Limb (tissue), 2 donors: ENCODE data around the gene AFF3.

Source experiments
- DNase-seq, 2 donors: peaks; one replicate each; pipeline ENCODE4 v3.0.0-alpha.2; 2016; ENCODE audit errors: extremely low spot score in 2 of 2

AFF3 gene

DNA sequence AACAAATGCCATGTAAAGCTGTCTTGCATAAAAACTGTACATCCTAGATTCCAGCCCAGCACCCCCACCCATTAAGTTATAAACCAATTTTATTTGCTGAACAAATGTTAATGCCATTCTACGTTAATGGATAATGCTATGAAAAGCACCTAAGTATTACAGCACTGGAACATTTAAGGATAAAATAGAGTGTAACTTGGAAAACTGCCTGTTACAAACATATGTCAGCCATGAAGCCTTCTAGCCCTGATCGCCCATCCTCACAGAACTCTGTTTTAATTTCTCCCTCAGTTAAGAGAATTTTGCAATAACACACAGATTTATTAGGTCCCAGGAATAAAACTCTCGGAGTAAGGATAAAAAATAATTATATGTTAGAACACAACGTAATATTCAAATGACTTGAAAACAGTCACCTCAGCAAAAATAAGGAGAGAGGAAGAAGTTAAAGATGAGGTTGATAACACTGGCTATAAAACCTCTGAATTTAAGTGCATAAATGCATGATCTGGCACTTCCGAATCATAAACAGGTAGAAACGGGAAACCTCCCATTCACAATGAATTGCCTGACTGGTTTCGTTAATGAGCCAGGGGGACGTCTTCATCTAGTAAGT, 308.7 kb downstream of the AFF3 start:
- no peak for DNase-seq

DNA sequence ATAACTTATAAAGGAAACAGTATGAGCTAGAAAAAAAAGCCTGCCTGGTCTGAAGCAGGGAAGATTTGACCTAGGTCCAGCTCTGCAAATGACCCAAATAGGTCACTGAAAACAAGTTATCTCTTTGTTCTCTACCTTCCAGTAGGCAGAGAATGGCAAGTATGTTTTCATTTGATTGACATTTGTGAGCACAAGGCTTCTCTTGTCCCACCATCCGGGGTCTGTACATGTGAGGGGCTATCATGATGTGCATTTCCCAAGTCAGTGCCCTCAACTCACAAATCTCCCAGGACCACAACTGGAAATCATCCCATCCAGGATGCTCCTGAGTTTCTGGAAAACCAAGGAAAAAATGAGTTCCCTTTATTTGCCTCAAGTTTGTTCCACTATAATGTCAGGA, 309.5 kb downstream of the AFF3 start:
- no peak for DNase-seq

DNA sequence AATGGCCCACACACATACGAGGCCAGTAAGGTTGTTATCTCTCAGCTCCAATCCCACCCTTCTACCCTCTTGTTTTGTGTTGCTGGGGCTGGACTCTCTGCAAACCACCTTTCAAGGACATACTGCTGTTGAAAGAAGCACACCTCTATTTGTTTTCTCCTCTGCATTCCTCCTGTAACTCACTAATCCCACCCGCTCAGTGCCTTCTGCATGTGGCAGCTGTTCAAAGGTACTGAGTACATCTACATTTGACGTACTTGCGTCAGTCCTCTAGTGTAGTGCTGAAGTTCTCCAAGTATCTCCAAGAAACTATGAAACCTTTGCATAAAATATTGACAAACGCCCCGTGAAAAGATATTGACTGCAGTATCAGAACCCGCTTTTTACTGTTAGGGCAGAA, 310.6 kb downstream of the AFF3 start:
- DNase-seq, result no peak

DNA sequence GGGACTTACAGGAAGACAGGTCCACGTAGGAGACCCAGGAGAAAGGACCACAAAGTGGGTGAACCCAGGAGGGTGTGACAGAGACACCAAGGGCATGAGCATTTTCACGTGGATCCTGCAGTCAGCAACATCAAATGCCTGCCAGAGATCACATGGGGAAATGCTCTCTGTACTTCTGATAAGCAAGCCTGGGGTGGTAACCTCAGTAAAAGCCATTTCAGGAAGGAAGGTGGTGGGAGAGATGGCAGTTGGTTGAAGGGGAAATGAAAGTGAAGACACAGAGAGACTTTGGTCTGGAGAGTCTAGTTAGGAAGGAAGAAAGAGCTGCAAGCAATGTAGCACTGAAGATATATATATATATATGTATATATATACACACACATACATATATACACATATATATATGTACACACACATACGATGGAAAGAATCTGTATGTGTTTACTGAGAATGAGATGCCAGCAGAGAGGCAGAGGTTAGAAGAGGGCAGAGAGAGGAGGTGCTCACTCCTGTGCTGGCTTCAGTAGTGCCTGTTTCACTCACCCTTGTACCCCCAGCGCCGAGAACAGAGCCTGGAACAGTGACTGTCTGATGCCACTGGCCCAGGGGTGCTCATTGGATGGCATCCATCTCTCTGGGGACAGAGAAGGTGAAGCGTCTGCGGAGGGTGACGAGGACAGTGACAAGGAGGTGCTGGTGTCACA, 314.9 kb downstream of the AFF3 start:
- no peak for DNase-seq

DNA sequence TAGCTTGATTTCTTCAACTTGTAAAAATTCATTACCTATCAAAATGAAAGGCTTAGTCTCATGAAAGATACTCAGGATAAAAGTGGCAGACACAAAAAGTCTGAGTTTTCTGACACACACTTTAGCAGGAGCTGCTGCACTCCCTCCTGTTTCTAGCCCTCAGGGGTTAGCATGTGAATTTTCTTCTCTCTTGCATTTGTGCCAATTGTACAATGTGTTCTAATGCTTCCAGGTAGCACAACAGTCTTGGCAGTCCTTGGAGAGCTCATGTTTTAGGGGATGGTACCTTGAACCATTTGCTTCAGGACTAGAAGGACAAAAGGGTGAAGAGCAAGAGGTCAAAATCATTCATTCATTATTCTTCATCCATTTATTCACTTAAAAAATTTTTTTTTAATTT, 316.8 kb downstream of the AFF3 start:
- DNase-seq, result no peak

DNA sequence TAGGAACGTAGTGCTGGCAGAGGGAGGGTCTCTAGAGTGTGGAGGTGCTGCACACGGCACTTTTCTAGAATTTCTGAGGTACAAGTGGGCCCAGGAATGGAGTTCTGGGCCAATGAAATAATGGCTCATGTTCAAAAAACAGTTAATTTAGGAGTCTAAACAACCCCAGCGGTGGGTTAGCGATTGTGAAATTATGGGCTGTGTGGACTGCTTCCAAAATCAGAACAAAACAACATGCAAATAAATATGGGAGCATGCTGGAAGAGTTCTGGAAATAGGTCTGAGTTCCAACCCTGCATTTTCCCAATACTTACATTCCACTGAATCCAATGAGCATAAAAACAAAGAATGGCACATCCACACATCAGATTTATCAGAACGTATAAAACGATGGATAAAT, 317.6 kb downstream of the AFF3 start:
- no peak for DNase-seq

DNA sequence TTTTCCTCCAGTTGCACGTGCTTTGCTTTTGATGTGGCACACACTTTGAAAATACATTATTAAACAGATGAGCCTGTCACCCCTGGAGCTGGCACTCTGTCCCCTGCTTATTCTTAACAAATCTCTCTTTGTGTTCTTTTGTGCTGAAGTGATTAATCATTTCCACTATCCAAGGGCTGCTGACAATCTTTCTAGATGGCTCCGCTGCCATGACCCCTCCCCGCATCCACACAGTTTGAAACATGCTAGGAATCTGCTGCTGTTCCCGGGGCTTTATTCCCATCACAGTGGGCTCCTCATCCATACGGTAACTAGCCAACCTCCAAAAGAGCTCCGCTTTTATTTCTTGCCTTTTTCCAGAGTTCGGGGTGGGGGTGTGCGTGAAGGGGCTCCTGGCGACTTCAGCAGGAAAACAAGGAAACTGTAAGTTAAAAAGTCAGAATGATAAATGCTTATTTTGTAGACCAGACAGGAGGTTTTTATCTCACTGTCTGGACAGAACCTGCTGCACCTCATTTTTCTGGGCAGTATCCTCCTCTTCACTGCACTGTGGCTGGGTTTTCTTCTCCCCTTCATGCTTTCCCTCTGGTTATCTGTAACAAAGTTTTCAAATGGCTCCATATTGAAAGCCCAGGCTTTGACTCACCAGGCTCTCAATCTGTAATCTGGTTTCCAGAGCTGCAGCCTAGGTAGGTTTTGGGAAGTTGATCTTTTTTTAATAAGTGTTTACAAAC, 319.7 kb downstream of the AFF3 start:
- no peak for DNase-seq

DNA sequence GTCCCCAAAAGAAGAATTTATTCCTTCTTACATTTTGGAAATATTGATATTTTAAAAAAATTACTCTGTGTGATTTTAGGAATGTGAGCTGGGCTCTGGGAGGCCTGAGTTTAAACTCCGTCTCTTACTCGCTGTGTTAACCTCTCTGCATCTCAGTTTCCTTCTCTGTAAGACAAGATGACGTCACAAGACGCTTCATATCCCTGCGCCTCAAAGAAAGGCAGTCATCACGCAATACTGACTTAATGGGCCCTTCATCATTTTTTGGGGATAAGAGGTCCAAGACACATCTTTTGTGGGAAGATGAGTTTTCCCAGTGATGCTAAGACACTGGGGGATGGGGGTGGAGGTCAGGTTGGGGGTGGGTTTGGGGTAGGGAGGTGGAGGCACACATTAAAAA, 320.4 kb downstream of the AFF3 start:
- no peak for DNase-seq

DNA sequence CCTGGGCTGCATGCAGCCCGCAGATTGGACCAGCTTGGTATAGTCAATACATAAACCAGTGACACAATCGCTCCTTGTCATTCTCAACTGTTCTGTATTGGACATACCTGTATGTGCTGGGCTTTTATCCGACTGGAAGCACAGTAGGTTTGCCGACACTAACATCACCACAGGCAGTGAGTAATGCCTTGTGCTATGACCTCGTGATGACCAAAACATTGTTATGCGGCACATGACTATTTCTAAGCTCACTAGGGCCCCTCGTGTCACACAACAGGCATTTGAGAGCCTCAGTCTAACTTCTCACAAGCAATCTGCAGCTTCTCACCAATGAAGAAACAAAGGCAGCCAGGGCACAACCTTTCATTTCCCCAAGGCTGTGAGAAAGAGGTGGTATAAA, 320.8 kb downstream of the AFF3 start:
- no peak for DNase-seq

DNA sequence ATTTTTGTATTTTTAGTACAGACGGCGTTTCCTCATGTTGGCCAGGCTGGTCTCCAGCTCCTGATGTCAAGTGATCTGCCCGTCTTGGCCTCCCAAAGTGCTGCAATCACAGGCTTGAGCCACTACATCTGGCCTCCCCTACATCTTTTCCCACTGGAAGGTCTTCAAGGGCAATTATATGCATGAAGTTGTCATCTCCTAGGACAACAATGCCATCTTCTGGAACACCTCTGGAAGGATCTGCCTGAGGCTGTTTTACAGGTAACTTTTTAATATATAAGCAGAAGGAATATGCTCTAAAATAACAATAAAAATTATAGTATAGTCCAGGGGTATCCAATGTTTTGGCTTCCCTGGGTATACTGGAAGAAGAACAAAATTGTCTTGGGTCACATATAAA, 321.4 kb downstream of the AFF3 start:
- no peak for DNase-seq

DNA sequence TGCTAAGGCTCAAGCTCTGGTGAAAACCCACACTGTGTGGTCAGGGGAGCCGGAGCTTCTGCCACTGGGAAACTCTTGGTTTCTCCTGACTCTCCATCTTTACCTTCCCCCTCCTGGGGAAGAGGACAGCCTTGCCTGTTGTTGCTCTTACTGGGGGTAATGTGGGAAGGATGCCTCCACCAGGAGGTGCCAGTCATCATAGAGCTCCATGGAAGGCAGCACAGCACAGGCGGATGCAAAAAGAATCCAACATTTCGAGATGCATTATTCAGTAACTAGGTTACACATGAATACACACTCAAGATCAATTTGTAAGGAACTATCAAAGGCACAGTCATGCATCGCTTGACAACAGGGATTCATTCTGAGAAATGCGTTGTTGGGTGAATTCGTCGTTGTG, 322.6 kb downstream of the AFF3 start:
- no peak for DNase-seq

DNA sequence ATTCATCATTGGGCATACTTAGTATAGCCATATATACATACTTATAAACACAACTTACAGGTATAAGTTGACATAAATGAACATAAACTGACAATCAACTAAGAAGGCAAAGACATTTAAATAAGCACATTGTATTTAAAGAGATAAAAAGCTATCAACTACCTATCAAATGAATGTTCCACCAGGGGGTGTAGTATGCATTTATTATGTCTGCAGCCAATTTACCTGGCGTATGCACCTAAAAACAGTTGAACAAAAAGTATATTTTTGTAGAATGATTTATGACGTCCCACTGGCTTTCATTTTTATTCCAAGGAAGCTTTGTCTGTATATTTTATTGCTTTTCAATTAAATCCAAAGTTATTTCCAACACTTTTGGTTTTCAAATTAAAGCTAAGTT, 323.5 kb downstream of the AFF3 start:
- no peak for DNase-seq

DNA sequence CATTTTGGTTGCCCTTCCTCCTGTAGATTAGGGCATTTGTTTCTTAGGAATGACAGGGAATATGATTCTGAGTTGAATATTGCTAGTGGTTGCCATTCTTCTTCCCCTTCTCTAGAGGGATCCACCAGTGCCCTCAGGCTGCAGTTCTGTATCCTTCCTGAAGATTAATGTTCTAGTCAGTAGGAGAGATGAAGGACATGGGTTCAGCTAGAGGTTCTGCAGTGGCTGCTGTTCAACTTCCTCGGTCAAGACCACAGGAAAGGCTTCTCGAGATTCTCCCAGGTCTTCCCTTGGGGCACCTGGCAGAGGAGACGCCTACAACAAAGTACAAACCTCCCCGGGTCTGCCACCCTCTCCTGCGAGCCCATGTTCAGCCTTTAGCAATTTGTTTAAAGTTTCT, 325.5 kb downstream of the AFF3 start:
- no peak for DNase-seq

DNA sequence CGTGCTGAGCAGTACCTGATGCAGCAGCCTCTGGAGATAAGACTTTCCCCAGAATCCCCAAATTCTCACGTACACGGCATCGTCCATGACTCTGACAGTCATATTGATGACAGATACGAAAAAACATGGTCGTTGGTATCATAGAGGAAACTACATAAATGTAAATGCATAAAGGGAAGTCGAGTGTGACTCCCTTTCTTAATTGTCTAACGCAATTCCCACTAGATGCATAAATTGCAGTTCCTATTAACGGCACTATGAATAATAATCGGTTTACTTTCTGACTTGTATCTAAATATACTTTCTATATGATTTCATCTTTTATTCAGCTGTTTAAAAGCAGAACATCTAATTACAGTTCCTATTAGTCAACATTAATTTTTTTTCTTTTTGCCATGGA, 330.0 kb downstream of the AFF3 start:
- no peak for DNase-seq

DNA sequence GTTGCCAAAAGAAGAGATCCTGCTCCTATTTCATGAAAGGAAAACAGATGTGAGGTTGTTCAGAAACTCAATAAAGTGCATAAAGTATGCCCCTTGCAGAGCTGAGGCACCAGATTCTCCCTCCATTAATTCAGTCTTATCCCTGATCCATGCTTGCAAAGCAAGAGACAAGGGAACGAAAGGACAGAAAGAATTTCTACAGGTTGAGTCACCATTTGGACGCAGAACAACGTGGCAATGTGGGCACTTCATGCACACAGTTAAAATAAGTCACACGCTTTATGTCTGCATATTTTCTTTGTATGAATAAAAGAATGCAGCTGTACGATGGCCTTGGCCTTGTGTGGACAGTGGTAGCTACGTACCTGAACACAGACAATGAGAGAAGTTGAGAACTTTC, 330.8 kb downstream of the AFF3 start:
- DNase-seq, result no peak

DNA sequence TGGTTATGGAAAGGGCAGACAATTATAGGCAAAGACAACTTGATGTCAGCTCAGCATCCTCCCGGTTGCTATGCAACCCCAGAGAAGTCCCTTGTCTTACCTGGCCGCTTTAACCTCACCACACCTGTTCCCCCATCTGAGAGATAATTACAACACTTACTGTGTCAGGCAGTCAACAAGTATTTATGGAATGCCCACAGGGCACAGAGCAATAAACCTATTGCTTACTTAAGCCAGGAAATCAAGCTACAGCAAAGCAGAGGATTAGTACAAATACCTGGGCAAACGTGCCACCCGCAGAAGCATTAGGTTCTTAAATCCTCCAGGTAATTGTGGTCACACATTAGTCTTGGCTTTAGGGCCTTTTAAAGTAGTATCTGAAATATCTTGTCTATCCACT, 332.2 kb downstream of the AFF3 start:
- DNase-seq, result no peak

DNA sequence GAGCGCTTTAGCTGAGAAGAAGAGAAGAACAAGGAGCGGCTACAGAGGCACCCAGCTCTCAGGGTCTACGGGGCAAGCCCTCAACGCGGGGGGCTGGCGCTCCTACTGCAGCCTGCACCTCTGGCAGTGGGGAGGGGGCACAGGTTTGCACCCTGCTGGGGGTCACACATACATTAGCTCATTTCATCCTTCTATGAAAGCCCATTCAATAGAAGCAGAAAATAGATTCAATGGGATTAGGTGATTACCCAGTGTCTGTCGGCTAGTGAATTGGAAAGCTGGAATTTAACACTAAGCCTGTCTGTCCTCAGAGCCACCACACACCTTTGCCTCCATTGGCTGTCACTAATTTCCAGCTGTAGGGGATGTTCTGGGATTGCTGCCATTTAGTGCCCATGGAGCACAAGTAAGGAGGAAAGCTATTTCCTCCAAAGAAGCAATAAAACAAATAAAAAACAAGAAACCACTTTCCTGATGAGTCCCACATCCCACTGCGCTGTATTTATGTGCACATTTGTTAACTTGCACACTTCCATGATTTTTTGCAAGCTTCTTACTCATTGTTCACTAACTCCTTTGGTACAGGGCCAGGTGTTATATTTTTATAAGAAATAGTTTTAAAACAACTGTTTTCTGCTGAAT, 333.0 kb downstream of the AFF3 start:
- no peak for DNase-seq

DNA sequence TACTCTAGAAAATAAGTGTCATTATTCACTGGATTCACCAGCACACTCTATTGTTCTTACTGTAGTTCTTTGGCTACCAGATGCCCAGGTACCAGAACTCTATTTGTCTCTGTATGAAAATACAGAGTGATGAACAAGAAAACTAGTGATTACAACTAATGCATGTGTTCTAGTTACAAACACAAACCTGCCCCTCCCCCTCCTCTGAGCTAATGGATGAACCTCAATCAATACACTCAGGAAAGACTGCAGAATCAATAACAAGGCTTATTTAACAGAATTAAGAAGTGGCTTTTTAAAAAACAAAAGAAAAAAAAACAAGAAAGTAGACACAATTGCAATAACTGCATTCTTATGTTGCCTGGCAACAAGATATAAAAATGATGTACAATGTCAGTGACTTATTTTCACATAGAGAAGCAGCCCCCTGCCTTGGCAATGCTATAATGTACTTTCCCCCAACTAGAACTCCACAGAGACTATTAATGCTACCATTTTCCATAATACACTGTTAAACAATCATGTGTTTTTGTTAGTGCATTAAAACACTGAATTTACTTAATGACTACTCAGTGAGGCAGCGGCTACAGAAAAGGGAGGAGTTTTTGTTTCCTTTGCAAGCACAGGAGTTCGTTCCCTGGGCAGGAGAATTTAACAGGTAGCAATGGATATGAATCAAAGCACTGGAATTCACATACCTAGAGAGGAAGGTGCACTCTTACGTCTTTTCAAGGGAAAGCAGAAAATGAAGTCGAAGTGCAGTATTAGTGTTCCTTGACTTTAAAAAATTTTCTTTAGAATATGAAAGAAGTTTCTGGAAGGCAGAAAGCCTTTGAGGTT, 333.8 kb downstream of the AFF3 start:
- DNase-seq, result no peak

DNA sequence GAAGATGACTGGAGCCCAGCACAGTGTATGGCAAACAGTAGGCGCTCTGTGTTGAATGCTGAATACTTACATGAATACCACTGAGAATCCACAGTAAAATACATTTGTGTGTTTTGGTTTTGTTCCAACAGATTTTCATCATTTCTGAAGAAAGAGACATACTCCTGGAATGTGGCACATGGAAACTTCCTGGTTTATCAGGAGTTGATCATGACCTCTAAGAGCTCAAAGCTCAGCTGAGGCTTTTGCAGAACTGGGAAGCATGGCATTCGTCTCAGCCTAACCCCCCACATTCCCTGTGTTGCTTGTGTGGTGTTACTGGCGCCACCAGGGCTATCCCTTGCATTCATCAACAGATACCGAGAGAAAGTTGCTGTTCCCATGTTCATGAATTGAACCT, 335.6 kb downstream of the AFF3 start:
- DNase-seq, result no peak

DNA sequence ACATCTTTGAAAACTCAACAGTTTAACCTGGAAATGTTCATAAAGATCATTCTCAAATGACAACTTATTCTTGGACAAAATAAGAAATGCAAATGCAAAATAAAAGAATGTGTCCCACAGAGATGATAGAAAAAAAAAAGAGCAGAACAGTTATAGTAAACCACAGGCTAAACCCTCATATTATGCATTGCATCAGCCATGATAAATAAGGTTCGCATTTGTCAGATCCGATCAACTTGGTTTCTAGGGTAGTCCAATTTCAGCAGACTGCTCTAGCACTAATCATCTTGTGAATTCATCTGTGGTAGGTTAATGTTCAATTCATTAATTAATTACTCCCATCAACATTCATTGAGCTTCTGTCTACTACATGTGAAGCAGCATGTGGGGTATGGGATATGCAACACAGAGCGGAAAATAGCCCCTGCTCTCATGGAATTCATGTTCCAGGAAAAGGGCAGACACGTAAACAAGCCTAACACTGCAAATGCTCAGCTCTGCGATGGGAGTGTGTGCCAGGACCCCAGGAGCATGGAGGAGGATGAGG, 336.4 kb downstream of the AFF3 start:
- DNase-seq, result no peak

DNA sequence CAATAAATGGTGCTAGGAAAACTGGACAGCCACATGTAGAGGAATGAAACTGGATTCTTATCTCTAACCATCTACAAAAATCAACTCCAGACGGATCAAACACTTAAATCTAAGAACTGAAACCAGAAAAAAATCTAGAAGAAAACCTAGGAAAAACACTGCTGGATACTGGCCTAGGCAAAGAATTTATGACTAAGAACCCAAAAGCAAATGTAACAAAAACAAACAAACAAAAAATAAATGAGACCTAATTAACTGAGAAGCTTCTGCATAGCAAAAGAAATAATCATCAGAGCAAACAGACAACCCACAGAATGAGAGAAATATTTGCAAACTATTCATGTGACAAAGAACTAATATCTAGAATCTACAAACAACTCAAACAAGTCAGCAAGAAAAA, 338.5 kb downstream of the AFF3 start:
- no peak for DNase-seq
